SK-N-MC (cell line): ENCODE data around the gene REEP6.

Source experiments
- EZH2 ChIP-seq: fragments of 200-600 bp; sonication (generic); IDR thresholded peaks from one replicate; pipeline ENCODE4 v1.6.1; 2017; ENCODE audit warnings: antibody characterized with exemption
- POLR2AphosphoS5 ChIP-seq: IDR thresholded peaks from 2 replicates; pipeline ENCODE4 v1.6.1; 2012; ENCODE audit warnings: mild to moderate bottlenecking, low read depth, low read length, borderline replicate concordance

GRCh38 chr19:1489463-1490310 lies 1.3 kb upstream of the REEP6 start:
- peak; percentile 61; the same call in 1 of the 2 replicates for TF ChIP-seq POLR2AphosphoS5
- TF ChIP-seq EZH2, result no peak
